IMR-90 (cell line): Measurements from ENCODE around the gene PITX1. TPM values are rescaled to one million over a fixed set of nuclear protein-coding genes. Genes with fewer than 3 reads are reported as not detected.

Experiments used
- ATAC-seq: fragments of 200-7000 bp; cut with Tn5 transposase; 2 replicates; pipeline ENCODE4 v1.9.1; 2020; ENCODE audit warnings: low read depth, mild to moderate bottlenecking, moderate library complexity
- BruUV-seq: library from RNA; stranded (reverse); fragments of 400-500 nt; replicated peaks from 2 replicates; lab custom pipeline; 2021; lab: Mats Ljungman, UMichigan
- CTCF ChIA-PET: fragments of 300-600 bp; formaldehyde crosslinking; extraction: SDS; loops from one replicate; lab custom pipeline; 2021; ENCODE audit warnings: antibody characterized with exemption; lab: Yijun Ruan, JAX
- POLR2A ChIA-PET: fragments of 300-600 bp; sonication (Branson Sonifier 250); formaldehyde crosslinking; loops from one replicate; lab custom pipeline; 2022; ENCODE audit warnings: antibody characterized with exemption; ENCODE audit not compliant: unreplicated experiment; lab: Charles Lee
- DNase-seq: peaks from one replicate; pipeline ENCODE4 v3.0.0; 2013
- H2AFZ ChIP-seq: replicated peaks from 2 replicates; pipeline ENCODE3; 2013; ENCODE audit warnings: low read length, mild to moderate bottlenecking; ENCODE audit not compliant: poor library complexity
- H2AK5ac ChIP-seq: 2 replicates; pipeline ENCODE4 v1.6.1; 2013; ENCODE audit warnings: low read depth, low read length, inconsistent platforms
- H2AK9ac ChIP-seq: replicated peaks from 2 replicates; pipeline ENCODE3; 2013; ENCODE audit warnings: mild to moderate bottlenecking, low read depth, low read length, moderate library complexity; ENCODE audit not compliant: poor library complexity
- H2BK120ac ChIP-seq: 2 replicates; pipeline ENCODE4 v1.6.1; 2013; ENCODE audit warnings: low read depth, low read length, inconsistent platforms
- H2BK15ac ChIP-seq: 3 replicates; pipeline ENCODE4 v1.6.1; 2013; ENCODE audit warnings: low read depth, low read length, inconsistent platforms
- H2BK20ac ChIP-seq: 2 replicates; pipeline ENCODE4 v1.6.1; 2013; ENCODE audit warnings: low read depth, mild to moderate bottlenecking, inconsistent platforms, low read length, moderate library complexity
- H2BK5ac ChIP-seq: 2 replicates; pipeline ENCODE4 v1.6.1; 2013; ENCODE audit warnings: mild to moderate bottlenecking, low read depth, low read length, inconsistent platforms; ENCODE audit not compliant: poor library complexity, severe bottlenecking
- H3K14ac ChIP-seq: replicated peaks from 2 replicates; pipeline ENCODE4 v1.6.1; 2013; ENCODE audit warnings: low read depth, low read length, inconsistent platforms
- H3K18ac ChIP-seq: 2 replicates; pipeline ENCODE4 v1.6.1; 2013; ENCODE audit warnings: low read depth, low read length, control low read depth
- H3K23ac ChIP-seq: 2 replicates; pipeline ENCODE4 v1.6.1; 2013; ENCODE audit warnings: low read depth, low read length, inconsistent platforms
- H3K27ac ChIP-seq: 2 replicates; pipeline ENCODE4 v1.5.1; 2013; ENCODE audit warnings: mild to moderate bottlenecking, control low read depth, low read length; ENCODE audit not compliant: insufficient read depth
- H3K27me3 ChIP-seq: 2 replicates; pipeline ENCODE4 v1.6.1; 2013; ENCODE audit warnings: low read length; ENCODE audit not compliant: control insufficient read depth, insufficient read depth
- H3K36me3 ChIP-seq: 2 replicates; pipeline ENCODE4 v1.6.1; 2013; ENCODE audit warnings: low read length, mixed read lengths; ENCODE audit not compliant: control insufficient read depth, insufficient read depth
- H3K4ac ChIP-seq: 2 replicates; pipeline ENCODE4 v1.6.1; 2013; ENCODE audit warnings: low read depth, low read length, inconsistent platforms
- H3K4me1 ChIP-seq: 2 replicates; pipeline ENCODE4 v1.6.1; 2013; ENCODE audit warnings: low read length, mixed read lengths; ENCODE audit not compliant: control insufficient read depth, insufficient read depth
- H3K4me2 ChIP-seq: 2 replicates; pipeline ENCODE4 v1.6.1; 2013; ENCODE audit warnings: low read depth, mild to moderate bottlenecking, control low read depth, low read length, moderate library complexity
- H3K4me3 ChIP-seq: 2 replicates; pipeline ENCODE4 v1.5.1; 2013; ENCODE audit warnings: low read depth, mild to moderate bottlenecking, control low read depth, low read length, moderate library complexity; ENCODE audit not compliant: insufficient read depth
- H3K56ac ChIP-seq: 2 replicates; pipeline ENCODE4 v1.6.1; 2013; ENCODE audit warnings: low read length, inconsistent platforms; ENCODE audit not compliant: insufficient read depth; ENCODE audit errors: extremely low read depth
- H3K79me1 ChIP-seq, 2 experiments: 2 replicates each; pipeline ENCODE4 v1.6.1; 2013; ENCODE audit warnings: low read length in 2 of 2, inconsistent platforms in 1 of 2, low read depth in 1 of 2
- H3K9ac ChIP-seq: 2 replicates; pipeline ENCODE4 v1.6.1; 2013; ENCODE audit warnings: low read depth, low read length, control low read depth
- H3K9me1 ChIP-seq: 2 replicates; pipeline ENCODE4 v1.6.1; 2013; ENCODE audit warnings: low read length, inconsistent platforms; ENCODE audit not compliant: insufficient read depth
- H3K9me3 ChIP-seq: 2 replicates; pipeline ENCODE4 v1.6.1; 2013; ENCODE audit warnings: low read length; ENCODE audit not compliant: control insufficient read depth, insufficient read depth
- H4K20me1 ChIP-seq: 2 replicates; pipeline ENCODE4 v1.6.1; 2013; ENCODE audit warnings: low read length, inconsistent platforms; ENCODE audit not compliant: insufficient read depth
- H4K5ac ChIP-seq: 2 replicates; pipeline ENCODE4 v1.6.1; 2013; ENCODE audit warnings: mild to moderate bottlenecking, low read depth, low read length, control low read depth
- H4K8ac ChIP-seq, 2 experiments: 2 replicates each; pipeline ENCODE4 v1.6.1; 2013; ENCODE audit warnings: low read depth in 2 of 2, low read length in 2 of 2, control low read depth in 1 of 2, inconsistent platforms in 1 of 2
- H4K91ac ChIP-seq: 2 replicates; pipeline ENCODE4 v1.6.1; 2013; ENCODE audit warnings: low read depth, low read length, inconsistent platforms; ENCODE audit not compliant: insufficient read depth
- BHLHE40 ChIP-seq: fragments of 150-350 bp; IDR thresholded peaks from 2 replicates; pipeline ENCODE4 v1.6.1; 2016; ENCODE audit warnings: mild to moderate bottlenecking, low read depth, low read length
- CEBPB ChIP-seq: IDR thresholded peaks from 2 replicates; pipeline ENCODE4 v1.6.1; 2012; ENCODE audit warnings: low read depth, low read length, improper control_type of control experiment
- CHD1 ChIP-seq: IDR thresholded peaks from 2 replicates; pipeline ENCODE4 v1.6.1; 2012; ENCODE audit warnings: low read depth, low read length, improper control_type of control experiment
- ELK1 ChIP-seq: fragments of 150-350 bp; IDR thresholded peaks from 2 replicates; pipeline ENCODE4 v1.6.1; 2016; ENCODE audit warnings: low read depth, mild to moderate bottlenecking, low read length, moderate library complexity, borderline replicate concordance
- FOS ChIP-seq: fragments of 150-350 bp; IDR thresholded peaks from 2 replicates; pipeline ENCODE4 v1.6.1; 2016; ENCODE audit warnings: low read depth, low read length
- MAFK ChIP-seq: IDR thresholded peaks from 2 replicates; pipeline ENCODE4 v1.6.1; 2012; ENCODE audit warnings: low read depth, low read length, improper control_type of control experiment
- MAZ ChIP-seq: IDR thresholded peaks from 2 replicates; pipeline ENCODE4 v1.6.1; 2012; ENCODE audit warnings: low read depth, mild to moderate bottlenecking, low read length, improper control_type of control experiment, moderate library complexity, borderline replicate concordance
- MXI1 ChIP-seq: IDR thresholded peaks from 2 replicates; pipeline ENCODE4 v1.6.1; 2012; ENCODE audit warnings: low read depth, mild to moderate bottlenecking, low read length, moderate library complexity, borderline replicate concordance
- NFE2L2 ChIP-seq: fragments of 150-350 bp; IDR thresholded peaks from 2 replicates; pipeline ENCODE4 v1.6.1; 2016; ENCODE audit warnings: low read depth, mild to moderate bottlenecking, low read length
- POLR2A ChIP-seq: IDR thresholded peaks from 2 replicates; pipeline ENCODE4 v1.6.1; 2012; ENCODE audit warnings: mild to moderate bottlenecking, low read depth, low read length
- RAD21 ChIP-seq: IDR thresholded peaks from 2 replicates; pipeline ENCODE4 v1.6.1; 2012; ENCODE audit warnings: low read length, improper control_type of control experiment
- RCOR1 ChIP-seq: IDR thresholded peaks from 2 replicates; pipeline ENCODE4 v1.6.1; 2012; ENCODE audit warnings: mild to moderate bottlenecking, low read length, improper control_type of control experiment; ENCODE audit not compliant: insufficient replicate concordance
- RFX5 ChIP-seq: IDR thresholded peaks from 2 replicates; pipeline ENCODE4 v1.8.0; 2012; ENCODE audit warnings: low read depth, mild to moderate bottlenecking, low read length, moderate library complexity
- SMC3 ChIP-seq: fragments of 150-350 bp; IDR thresholded peaks from 2 replicates; pipeline ENCODE4 v1.6.1; 2016; ENCODE audit warnings: low read depth, mild to moderate bottlenecking, antibody characterized with exemption, low read length, moderate library complexity
- WGBS, 2 experiments: methylation state at CpG; one replicate each; pipeline versions ENCODE4 v1.1.5 to v1.1.7; 2013; ENCODE audit warnings: missing lambda C conversion rate in 2 of 2; ENCODE audit not compliant: insufficient read length in 1 of 2; ENCODE audit errors: extremely low coverage in 2 of 2; 5-methylcytosine and 5-hydroxymethylcytosine counted together
- dilution Hi-C: fragments of 300-500 bp; cut with HindIII; formaldehyde crosslinking; loops from one replicate; pipeline ENCODE4 v1.14.3; 2018; ENCODE audit warnings: low sequenced_read_pairs; ENCODE audit not compliant: unreplicated experiment
- in situ Hi-C: fragments of 300-500 bp; cut with MboI; formaldehyde crosslinking; loops from 3 replicates; pipeline ENCODE4 v1.14.3; 2019; ENCODE audit warnings: low sequenced_read_pairs, inconsistent platforms, mixed read lengths
- intact Hi-C: fragments of 100-400 bp; cut with micrococcal nuclease; formaldehyde crosslinking; loops from 2 replicates; pipeline ENCODE4 v1.10.0; 2022
- polyA plus RNA-seq, 3 experiments: library from polyadenylated mRNA; depleted of rRNA; stranded (reverse); fragments of >200 nt; gene quantifications; 2 replicates each; pipeline ENCODE4 v1.2.3, GENCODE V29; 2012; ENCODE audit warnings: low replicate concordance in 1 of 3
- total RNA-seq: library from RNA; depleted of rRNA; stranded (reverse); fragments of >200 nt; gene quantifications from 2 replicates; pipeline ENCODE4 v1.2.3, GENCODE V29; 2012
- TF ChIP-seq, protein P1 (sequence below): fragments of 150-350 bp; IDR thresholded peaks from 2 replicates; pipeline ENCODE4 v1.6.1; 2017; ENCODE audit warnings: mild to moderate bottlenecking, antibody characterized with exemption, low read length, low read depth
- TF ChIP-seq, protein P2 (sequence below): conservative IDR thresholded peaks from 2 replicates; pipeline ENCODE4 v1.5.1; 2012; ENCODE audit warnings: mild to moderate bottlenecking, low read depth, low read length, improper control_type of control experiment

The PITX1 gene
- total and polyA plus RNA-seq, 2 of the 4 experiments (the other 2 are of a cell fraction) = 10.4 to 29.8 TPM

DNA sequence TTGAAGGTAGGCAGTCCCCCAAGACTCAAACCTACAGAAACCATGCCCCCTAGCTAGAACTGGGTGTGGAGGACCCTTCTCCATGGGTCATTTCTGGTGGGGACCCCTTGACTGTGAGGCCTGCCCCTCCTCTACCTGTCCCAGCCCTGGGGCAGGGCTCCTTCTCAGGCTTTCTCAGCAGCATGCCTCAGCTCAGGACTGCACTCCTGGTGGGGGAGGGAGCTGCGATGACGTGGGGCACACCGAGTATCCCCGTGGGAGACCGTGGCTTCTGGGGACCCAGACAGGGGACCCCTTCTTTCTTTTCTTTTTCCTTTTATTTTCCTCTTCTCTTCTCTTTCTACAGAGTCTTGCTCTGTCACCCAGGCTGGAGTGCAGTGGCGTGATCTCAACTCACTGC, 27.0 kb upstream of the PITX1 start:
- BruUV-seq = no TSS peak

More for the DNA sequence above, 27.0 kb upstream of the PITX1 start:
- H2BK20ac ChIP-seq = no peak overlapping the region
- H3K9ac ChIP-seq = no peak overlapping the region
- no peak overlapping the region for H3K23ac ChIP-seq
- H2BK5ac ChIP-seq = no peak overlapping the region
- H4K91ac ChIP-seq = no peak overlapping the region
- H2BK120ac ChIP-seq = no peak overlapping the region
- CTCF ChIA-PET = no interaction called here
- H3K27ac ChIP-seq = no peak overlapping the region
- H3K14ac ChIP-seq = no peak overlapping the region
- no peak overlapping the region for H2BK15ac ChIP-seq
- dilution Hi-C loops = no loop called here
- no peak overlapping the region for H3K56ac ChIP-seq
- H3K4ac ChIP-seq = no peak overlapping the region
- no peak overlapping the region for H2AFZ ChIP-seq
- H4K5ac ChIP-seq = no peak overlapping the region
- 100% methylated on average over 1 of the region's 6 CpGs; no CpG with 5 or more reads in 1 of the 2 experiments for WGBS, 2 experiments
- peaks cover 11% of the 10 kb centered on the region; the same call in 1 of the 2 replicates for H3K9me1 ChIP-seq
- H3K36me3 ChIP-seq = peaks cover 2% of the 10 kb centered on the region; the same call in 1 of the 2 replicates
- no peak for TF ChIP-seq MAFK
- TF ChIP-seq MAZ = no peak
- no peak for TF ChIP-seq FOS
- TF ChIP-seq RAD21 = no peak
- TF ChIP-seq, protein P1, sequence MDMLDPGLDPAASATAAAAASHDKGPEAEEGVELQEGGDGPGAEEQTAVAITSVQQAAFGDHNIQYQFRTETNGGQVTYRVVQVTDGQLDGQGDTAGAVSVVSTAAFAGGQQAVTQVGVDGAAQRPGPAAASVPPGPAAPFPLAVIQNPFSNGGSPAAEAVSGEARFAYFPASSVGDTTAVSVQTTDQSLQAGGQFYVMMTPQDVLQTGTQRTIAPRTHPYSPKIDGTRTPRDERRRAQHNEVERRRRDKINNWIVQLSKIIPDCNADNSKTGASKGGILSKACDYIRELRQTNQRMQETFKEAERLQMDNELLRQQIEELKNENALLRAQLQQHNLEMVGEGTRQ = no peak
- no peak for TF ChIP-seq CHD1
- TF ChIP-seq NFE2L2 = no peak
- no peak for TF ChIP-seq CEBPB
- TF ChIP-seq BHLHE40 = no peak
- TF ChIP-seq ELK1 = no peak
- TF ChIP-seq RFX5 = no peak
- no peak for TF ChIP-seq MXI1
- TF ChIP-seq, protein P2, sequence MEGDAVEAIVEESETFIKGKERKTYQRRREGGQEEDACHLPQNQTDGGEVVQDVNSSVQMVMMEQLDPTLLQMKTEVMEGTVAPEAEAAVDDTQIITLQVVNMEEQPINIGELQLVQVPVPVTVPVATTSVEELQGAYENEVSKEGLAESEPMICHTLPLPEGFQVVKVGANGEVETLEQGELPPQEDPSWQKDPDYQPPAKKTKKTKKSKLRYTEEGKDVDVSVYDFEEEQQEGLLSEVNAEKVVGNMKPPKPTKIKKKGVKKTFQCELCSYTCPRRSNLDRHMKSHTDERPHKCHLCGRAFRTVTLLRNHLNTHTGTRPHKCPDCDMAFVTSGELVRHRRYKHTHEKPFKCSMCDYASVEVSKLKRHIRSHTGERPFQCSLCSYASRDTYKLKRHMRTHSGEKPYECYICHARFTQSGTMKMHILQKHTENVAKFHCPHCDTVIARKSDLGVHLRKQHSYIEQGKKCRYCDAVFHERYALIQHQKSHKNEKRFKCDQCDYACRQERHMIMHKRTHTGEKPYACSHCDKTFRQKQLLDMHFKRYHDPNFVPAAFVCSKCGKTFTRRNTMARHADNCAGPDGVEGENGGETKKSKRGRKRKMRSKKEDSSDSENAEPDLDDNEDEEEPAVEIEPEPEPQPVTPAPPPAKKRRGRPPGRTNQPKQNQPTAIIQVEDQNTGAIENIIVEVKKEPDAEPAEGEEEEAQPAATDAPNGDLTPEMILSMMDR = no peak
- no peak for TF ChIP-seq POLR2A
- no peak for TF ChIP-seq RCOR1
- TF ChIP-seq SMC3 = no peak
- H3K27me3 ChIP-seq = peaks cover 6% of the 10 kb centered on the region; the same call in 1 of the 2 replicates
- no peaks in the 10 kb centered on the region for H3K4me1 ChIP-seq
- intact Hi-C loops = no loop called here
- peak overlapping the region; percentile 47 for H2AK9ac ChIP-seq
- H3K79me1 ChIP-seq = no peaks in the 10 kb centered on the region
- no peak for ATAC-seq
- H3K18ac ChIP-seq = no peak overlapping the region
- H2AK5ac ChIP-seq = no peak overlapping the region
- POLR2A ChIA-PET = no interaction called here
- H3K4me2 ChIP-seq = no peak overlapping the region
- H4K20me1 ChIP-seq = no peaks in the 10 kb centered on the region
- in situ Hi-C loops = no loop called here
- no peak for DNase-seq
- H4K8ac ChIP-seq = no peak overlapping the region
- H3K9me3 ChIP-seq = no peaks in the 10 kb centered on the region
- no peak overlapping the region for H3K4me3 ChIP-seq
